Measurements from ENCODE around the gene WDFY2.

The WDFY2 gene

DNA sequence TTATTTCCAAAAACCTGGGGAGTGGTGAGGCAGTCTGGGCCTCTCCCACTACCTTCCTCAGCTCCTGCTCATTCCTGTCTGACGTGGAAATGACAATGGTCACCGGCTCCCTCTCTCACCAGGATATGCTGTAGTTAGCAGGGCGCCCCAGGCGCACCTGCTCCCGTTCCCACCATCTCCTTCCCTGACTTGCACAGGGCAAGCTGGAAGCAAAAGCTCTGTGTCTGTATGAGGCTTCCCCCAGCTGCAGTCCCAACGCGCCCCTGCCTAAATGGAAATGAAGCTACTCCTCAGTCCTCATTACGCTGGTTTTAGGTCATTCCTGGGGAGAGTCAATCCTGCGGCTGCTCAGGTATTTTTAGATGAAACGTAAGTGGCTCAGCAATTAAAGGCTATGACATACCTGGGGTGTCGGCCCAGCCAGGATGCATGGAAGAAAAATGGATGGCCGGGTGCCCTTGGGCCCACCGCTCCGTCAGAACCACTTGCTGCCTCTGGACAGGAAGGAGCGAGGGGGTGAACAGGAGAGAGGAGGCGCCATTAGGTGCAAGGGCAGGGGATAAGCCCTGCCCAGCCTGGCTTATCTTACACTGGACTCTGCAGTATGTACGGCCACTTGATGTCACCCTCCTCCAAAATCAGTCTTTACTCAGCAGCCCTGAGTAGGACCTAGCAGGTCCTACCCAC is 187.3 kb downstream of the WDFY2 start:
- DNase-seq (ENCODE audit: low read depth), result no peak

- no peak for DNase-seq (ENCODE audit: low read depth)
Measured at GRCh38 chr13:51772105-51772455, 187.8 kb downstream of the WDFY2 start.

DNA sequence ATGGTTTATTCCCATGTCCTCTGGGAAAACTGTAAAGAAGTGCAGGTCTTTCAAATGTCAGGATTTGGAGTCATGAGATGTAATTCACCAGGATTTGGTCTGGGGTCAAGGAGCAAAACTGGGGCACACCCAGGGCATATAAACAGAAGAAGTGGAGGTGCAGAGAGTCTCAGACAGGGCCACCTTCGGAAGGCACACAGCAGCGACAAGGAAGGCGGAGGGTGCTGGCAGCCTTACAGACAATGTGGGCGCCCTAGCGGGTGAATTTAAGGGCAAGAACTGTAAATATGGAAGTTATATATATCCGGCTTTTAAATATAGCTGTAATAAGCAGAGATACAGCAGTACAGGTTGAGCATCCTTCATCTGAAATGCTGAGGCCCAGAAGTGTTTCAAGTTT is 188.5 kb downstream of the WDFY2 start:
- no peak for DNase-seq (ENCODE audit: low read depth)

DNA sequence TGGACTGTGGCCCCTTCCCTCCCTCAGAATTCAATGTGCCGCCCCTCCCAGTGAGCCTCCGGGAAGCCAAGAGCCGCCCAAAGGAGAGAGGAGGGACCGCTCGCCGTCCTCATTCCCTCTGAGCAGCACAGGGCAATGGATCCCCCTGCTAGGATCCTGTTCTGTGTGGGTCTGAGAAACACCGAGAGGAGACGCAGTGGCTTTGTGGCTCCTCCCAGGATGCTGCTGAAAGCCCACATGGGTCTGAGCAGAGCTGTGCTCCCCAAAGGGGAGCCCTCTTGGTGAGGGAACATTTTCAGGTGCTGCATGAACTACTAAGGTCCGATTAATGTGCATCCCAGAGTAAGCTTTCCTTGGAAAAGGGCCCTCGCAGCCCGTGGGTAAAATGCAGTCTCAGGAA is 189.3 kb downstream of the WDFY2 start:
- DNase-seq (ENCODE audit: low read depth), result no peak

- DNase-seq (ENCODE audit: low read depth), result no peak
Measured at GRCh38 chr13:51776179-51776578, 191.9 kb downstream of the WDFY2 start.

- no peak for DNase-seq (ENCODE audit: low read depth)
Measured at GRCh38 chr13:51777921-51778320, 193.7 kb downstream of the WDFY2 start.

DNA sequence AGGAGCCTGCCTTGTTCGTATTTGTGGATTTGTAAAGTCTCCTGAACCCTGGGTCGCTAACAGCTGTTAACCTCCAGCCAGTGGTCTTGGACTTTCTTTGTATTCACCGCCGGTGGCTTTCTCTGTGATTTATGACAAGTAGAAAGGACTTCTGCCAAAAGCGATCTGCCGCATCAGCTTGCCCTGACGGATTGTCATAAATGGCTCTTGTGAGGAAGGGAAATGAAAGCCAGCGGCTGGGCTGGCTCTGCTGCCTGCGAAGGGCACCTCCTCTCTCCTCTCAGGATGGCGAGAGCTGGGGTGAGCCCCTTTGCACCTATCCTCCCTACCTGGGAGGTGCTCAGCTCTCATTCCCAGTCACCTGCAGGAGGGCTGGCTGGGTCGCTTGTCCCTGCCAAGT is 194.1 kb downstream of the WDFY2 start:
- no peak for DNase-seq (ENCODE audit: low read depth)

DNA sequence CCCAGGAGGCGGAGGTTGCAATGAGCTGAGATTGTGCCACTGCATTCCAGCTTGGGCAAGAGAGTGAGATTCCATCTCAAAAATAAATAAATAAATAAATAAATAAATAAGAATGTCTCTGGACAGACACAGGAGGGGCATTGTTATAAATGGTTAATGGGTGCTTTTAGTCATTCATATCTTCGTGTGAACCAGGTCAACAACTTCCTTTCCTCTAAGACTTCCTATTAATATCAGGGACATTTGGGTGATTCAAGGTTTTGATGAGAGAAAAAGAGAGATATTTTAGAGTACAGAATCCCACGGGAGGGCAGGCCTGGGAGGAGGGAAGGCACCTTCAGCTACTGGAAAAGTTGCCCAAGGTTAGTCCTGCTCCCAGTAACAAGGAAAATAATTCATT is 195.8 kb downstream of the WDFY2 start:
- DNase-seq (ENCODE audit: low read depth), result no peak

DNA sequence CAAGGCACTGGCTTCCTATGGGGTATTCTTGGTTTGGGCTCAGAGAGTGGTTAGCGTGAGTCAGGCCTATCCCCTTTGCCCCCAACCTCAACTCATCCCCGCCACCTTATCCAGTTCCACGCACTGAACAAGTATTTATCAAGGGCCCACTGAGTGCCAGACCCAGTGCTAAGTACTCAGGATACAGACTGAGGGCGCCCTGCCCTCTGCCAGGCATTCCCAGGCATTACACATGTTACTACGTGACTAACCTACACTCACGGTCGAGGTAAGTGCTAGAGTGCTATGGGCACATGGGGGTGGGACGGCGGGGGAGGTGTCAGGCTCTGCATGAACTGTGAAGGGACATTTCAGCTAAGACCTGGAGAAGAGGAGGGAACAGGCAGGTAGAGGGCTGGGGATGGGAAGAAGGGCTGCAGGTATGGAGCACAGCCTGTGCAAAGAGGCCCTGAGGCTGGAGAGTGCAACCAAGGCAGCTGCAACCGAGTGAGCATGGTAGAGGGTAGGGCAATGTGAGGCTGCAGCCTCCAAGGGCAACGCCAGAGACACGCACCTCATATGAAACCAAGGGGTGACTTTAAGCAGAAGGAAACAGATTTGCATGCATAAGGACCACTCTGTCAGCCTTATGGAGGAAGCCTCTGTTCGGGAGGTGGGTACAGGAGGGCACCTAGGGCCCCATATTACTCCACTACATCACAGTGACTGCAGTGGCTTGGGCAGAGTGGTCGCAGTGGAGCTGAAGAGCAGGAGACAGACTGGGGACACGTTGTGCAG is 197.2 kb downstream of the WDFY2 start:
- DNase-seq (ENCODE audit: low read depth), result no peak

DNA sequence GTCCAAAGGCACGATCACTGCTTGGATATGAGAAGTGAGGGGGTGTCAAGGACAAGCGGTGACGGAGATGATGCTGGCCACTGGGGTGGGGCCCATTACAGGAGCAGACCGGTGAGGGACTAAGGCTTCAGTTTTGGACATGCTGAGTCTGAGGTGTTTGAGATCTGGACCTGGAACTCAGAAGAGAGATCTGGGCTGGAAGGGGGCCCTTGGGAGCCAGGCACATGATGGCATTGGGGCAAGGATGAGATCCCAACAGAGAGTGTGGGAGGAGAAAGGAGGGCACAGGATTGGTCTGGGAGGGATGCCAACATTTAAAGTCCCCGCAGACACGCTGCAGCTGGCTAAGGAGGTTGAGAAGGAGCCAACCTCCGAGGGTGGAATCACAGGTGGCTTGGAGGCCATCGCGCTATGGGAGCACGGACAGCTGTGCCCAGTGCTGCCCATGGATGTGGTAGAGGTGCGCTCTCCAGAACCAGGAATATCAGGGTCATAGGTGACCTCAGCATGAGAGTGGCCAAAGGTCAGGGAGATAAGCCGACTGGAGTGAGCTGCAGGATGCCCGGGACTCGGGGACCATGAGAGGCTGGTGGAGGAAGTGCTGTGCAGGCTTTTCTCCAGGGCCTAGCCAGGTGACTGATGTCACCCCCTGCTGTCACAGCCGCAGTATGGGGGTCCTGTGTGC is 197.9 kb downstream of the WDFY2 start:
- no peak for DNase-seq (ENCODE audit: low read depth)

DNA sequence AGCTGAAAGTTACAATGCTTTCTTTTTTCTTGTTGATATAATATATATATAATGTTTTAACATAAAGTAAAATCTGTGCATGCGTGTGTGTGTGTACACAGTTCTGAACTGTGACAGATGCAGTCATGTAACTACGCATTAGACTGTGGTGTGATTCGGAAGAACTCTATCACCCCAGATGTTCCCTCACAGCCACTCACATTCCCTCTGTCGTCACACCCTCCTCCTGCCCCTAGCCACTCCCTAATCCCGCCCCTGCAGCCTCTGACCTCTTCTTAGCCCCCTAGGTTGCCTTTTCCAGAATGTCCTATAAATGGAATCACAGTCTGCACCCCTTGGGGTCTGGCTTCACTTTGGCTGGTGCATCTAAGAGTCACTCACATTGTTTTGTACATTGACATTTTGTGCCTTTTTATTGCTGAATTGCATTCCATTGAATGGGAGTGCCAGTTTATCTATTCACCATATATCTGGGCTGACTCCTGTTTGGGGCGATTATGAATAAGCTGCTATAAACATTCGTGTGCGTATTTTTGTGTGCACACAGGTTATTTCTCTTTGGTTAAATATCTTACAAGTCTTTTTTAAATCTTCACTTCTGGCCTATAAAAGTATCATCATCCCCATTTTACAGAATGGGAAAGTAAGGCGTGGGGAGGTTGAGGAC is 199.3 kb downstream of the WDFY2 start:
- DNase-seq (ENCODE audit: low read depth), result no peak

DNA sequence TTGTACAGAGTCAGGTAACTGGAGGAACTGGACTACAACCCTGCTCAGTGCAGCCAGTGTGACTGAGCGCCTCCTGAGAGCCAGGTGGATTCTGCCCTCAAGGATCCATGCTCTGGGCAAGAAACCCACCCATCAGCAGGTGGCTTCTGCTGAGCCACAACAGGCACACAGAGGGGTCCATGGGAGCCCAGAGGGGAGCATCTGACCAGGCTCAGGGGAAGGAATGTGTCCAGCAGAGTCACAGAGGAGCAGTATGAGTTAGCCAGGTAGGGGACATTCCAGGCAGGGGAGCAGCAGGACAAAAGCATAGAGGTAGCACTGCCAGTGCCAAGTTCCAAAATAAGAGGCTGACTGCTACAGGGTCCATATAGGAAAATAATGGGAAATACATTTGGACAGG is 199.8 kb downstream of the WDFY2 start:
- DNase-seq (ENCODE audit: low read depth), result no peak

DNA sequence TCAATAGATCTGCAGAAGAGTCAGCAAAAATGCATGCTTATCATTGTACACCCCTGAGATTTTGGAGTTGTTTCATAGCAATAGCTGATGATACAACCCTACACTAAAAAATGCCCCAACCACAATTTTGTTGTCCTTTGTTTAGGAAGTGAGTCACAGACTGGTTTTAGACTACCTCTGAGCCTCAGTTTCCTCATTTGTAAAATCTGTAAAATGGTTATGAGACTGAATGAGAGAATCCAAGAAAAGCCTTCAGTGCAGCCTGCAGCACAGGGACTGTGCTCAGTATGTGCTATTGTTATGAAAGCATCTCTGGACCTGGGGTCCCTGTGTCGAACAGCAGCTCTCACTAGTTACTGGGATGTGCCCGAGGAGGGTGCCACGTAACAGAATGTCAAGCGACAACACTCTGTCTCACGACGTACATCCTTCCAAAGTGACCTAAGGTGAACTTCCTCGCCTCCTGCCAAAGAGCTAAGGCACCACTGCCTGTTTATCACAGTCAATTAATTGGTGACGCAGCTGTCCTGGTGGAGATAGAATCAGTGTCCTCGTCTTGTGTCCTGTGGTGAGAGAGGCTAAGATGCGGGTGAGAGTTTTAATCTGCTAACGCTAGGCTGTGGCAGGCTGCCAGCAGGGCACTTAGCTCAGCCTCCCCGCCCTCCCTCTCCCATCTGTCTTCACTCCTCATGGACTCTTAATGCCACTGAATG is 201.6 kb downstream of the WDFY2 start:
- no peak for DNase-seq (ENCODE audit: low read depth)

DNA sequence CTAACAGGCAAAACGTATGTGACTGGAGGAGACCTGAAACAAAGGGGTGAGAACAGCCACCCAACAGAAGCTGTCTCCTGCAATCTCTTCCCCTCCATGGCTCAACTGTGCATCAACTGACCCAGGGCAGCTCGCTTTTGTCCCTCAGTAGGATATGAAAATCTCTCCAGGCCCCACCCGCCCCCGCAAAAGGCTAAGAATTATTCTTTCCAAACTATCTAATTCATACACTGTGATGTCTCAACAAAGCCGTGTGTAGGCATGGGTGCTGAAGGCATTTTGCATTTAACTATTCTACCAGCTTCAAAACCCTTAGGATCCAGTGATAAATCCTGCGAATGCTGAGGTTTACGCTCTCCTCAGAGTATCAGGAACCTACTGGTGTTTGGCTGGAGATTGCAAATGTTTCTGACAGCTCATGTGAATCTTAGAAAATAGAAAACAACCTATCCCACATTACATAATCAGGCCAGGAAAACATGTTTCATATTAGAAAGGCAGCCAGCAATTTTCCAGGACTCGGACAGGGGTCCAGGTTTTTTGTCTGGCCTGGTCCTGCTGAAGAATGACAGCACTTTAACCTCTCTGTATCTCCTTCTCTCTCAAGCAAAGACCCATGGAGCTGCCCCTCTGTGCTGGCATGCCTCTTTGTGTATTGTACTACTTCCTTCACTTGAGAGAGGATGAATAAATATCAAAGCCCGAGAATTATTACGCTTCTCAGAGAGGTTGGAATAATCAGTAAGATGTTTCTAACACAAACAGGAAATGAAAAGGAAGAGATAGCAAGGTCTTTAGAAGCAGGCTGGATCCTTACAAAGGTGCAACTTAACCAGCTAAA is 202.4 kb downstream of the WDFY2 start:
- DNase-seq (ENCODE audit: low read depth), result no peak

DNA sequence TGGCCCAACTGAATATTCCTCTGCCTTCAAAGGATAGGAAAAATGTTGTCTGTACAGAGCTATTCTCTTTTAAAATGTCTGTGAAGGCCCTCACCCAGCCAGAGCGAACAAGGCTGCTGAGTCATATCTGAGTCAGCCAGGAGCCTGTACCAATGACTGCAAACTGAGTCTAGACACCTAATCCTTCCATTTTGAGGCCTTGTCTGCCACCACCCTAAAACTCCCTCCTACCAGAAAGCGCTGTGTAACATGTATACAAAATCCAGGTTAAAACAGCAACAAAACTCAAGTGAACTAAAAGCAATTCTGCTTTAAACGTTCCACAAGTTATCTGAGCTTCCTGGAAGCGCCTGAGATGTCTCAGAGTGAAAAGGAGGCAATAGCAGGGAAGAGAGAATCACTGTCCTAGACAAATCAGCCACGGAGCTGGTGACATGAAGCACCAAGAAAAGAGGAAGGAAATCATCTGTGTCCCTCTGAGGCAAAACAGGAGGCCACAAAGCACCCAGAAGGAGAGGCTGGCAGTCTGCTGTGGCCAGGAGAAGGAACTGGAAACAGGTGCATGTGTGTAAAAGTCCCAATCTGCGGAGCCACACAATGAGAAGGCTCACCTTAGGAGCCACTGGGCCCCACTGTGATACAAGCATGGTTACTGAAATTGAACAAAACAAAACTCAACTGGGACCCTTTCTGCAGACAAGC is 209.5 kb downstream of the WDFY2 start:
- peak; percentile 65 for DNase-seq (ENCODE audit: low read depth)

DNA sequence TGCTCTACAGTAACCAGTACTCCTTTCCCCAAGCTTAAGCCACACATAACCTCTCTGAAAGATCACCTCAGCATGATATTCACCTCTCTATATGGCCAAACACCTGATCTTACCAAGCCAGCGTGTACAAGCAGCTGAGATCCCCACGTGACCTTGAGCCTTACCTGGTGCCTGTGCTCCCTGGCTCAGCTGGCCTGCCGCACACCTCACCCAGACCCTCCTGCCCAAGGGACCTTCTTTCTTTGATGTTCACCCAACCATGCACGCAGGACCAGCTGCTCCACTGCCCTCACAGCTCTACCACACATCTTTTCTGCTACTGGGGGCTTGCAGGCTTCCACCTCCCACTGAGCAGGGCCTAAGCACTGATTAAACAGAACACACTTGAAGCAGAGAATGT is 210.7 kb downstream of the WDFY2 start:
- no peak for DNase-seq (ENCODE audit: low read depth)

DNA sequence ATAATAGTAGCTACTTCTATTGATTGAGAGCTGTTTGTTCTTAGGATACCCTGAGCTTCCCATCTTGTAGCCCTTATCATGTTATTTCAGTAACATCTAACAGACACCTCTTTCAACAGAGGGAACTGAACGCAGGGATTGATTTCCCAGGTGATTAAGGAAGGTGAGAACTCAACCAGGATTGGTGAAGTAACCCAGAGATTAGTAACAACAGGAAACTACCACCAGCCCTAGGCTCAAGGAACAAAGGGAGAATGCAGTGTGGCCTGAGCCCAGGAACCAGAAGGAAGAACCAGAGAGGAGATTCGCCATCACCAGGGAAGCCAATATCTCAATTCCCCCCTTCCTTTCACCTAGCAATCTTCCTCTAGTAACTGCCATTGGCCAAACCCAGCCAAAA is 211.2 kb downstream of the WDFY2 start:
- no peak for DNase-seq (ENCODE audit: low read depth)

- DNase-seq (ENCODE audit: low read depth), result no peak
Measured at GRCh38 chr13:51796546-51796945, 212.3 kb downstream of the WDFY2 start.

- DNase-seq (ENCODE audit: low read depth), result peak; percentile 61
Measured at GRCh38 chr13:51797664-51798488, 213.6 kb downstream of the WDFY2 start.

- no peak for DNase-seq (ENCODE audit: low read depth)
Measured at GRCh38 chr13:51799261-51799660, 215.0 kb downstream of the WDFY2 start.

Data from stimulated activated CD4-positive, alpha-beta T cell treated with anti-CD3 and anti-CD28 coated beads, Interleukin-2, amount 100 ng/mL, for 4 hours (primary cell).